PC-9 (cell line): ENCODE results near the gene FAM222B.

ENCODE experiments used
- CTCF ChIP-seq: fragments of 200-600 bp; sonication (generic); conservative IDR thresholded peaks from 2 replicates; pipeline ENCODE4 v1.6.1; 2017; ENCODE audit warnings: mixed run types, antibody characterized with exemption, mild to moderate bottlenecking, moderate library complexity
- EZH2 ChIP-seq: fragments of 200-600 bp; sonication (generic); IDR thresholded peaks from 2 replicates; pipeline ENCODE4 v1.8.0; 2017; ENCODE audit warnings: antibody characterized with exemption, low read depth

GRCh38 chr17:28741358-28742349 is 100.9 kb downstream of the FAM222B start:
- TF ChIP-seq CTCF (no peak), EZH2 (no peak)
